Endothelial cell of umbilical vein (primary cell): ENCODE data around the gene SFSWAP. TPM values are rescaled to one million over a fixed set of nuclear protein-coding genes. Genes with fewer than 3 reads are reported as not detected.

Experiments
- BruUV-seq: library from RNA; stranded (reverse); fragments of 400-500 nt; replicated peaks from 2 replicates; lab custom pipeline; 2021; lab: Mats Ljungman, UMichigan
- CTCF ChIA-PET: fragments of 300-600, 350-600 bp; sonication (Branson Sonifier 250); formaldehyde crosslinking; loops from one replicate; lab custom pipeline; 2021; ENCODE audit warnings: antibody characterized with exemption, inconsistent platforms; lab: Charles Lee
- POLR2A ChIA-PET: fragments of 300-600, 350-600 bp; sonication (Branson Sonifier 250); formaldehyde crosslinking; loops from one replicate; lab custom pipeline; 2021; ENCODE audit warnings: antibody characterized with exemption, inconsistent platforms; lab: Charles Lee
- DNase-seq: peaks from one replicate; pipeline ENCODE4 v3.0.0-alpha.2; 2011; ENCODE audit warnings: low read depth, low spot score
- FAIRE-seq: peaks from 2 replicates; lab custom pipeline; 2011; peaks lifted over from hg19 to GRCh38; lab: Jason Lieb, UNC
- H2AFZ ChIP-seq: 2 replicates; pipeline ENCODE4 v1.6.0; 2012; ENCODE audit warnings: low read depth, low read length, control low read depth, inconsistent platforms
- H3K27ac ChIP-seq: 2 replicates; pipeline ENCODE4 v1.5.1; 2011; ENCODE audit warnings: low read depth, mild to moderate bottlenecking, control low read depth, low read length, moderate library complexity; ENCODE audit not compliant: insufficient read depth
- H3K27me3 ChIP-seq, 2 experiments: 2 replicates each; pipeline versions ENCODE4 v1.6.0 to v1.6.1; 2011; ENCODE audit warnings: low read length in 2 of 2, mixed read lengths in 1 of 2; ENCODE audit not compliant: control insufficient read depth in 2 of 2, insufficient read depth in 2 of 2
- H3K36me3 ChIP-seq, 2 experiments: 2 replicates in 1 of 2; 3 replicates in 1 of 2; pipeline ENCODE4 v1.5.1; 2011; ENCODE audit warnings: low read length in 2 of 2, mild to moderate bottlenecking in 1 of 2, moderate library complexity in 1 of 2; ENCODE audit not compliant: control insufficient read depth in 2 of 2, insufficient read depth in 2 of 2; ENCODE audit errors: extremely low read depth in 1 of 2
- H3K4me1 ChIP-seq: 3 replicates; pipeline ENCODE4 v1.5.1; 2011; ENCODE audit warnings: mild to moderate bottlenecking, low read length; ENCODE audit not compliant: control insufficient read depth, insufficient read depth; ENCODE audit errors: extremely low read depth
- H3K4me2 ChIP-seq: 2 replicates; pipeline ENCODE4 v1.6.1; 2011; ENCODE audit warnings: low read length, control low read depth, mixed read lengths; ENCODE audit not compliant: insufficient read depth
- H3K4me3 ChIP-seq, 3 experiments: fragments of 200-600 bp in 1 of 3; sonication (generic), shearing (Covaris generic) in 1 of 3; replicated peaks in 1 of 3; 2 replicates each; pipeline ENCODE4 v1.5.1; 2011 to 2016; ENCODE audit warnings: control low read depth in 3 of 3, low read length in 3 of 3, mild to moderate bottlenecking in 2 of 3, inconsistent platforms in 1 of 3, low read depth in 1 of 3, moderate library complexity in 1 of 3; ENCODE audit not compliant: insufficient read depth in 1 of 3
- H3K79me2 ChIP-seq: 2 replicates; pipeline ENCODE4 v1.6.0; 2012; ENCODE audit warnings: low read length, inconsistent platforms; ENCODE audit not compliant: control insufficient read depth, insufficient read depth
- H3K9ac ChIP-seq: replicated peaks from 2 replicates; pipeline ENCODE3; 2011; ENCODE audit warnings: low read length, control low read depth; ENCODE audit not compliant: insufficient read depth; ENCODE audit errors: extremely low read depth
- H3K9me1 ChIP-seq: replicated peaks from 3 replicates; pipeline ENCODE4 v1.6.0; 2011; ENCODE audit warnings: mild to moderate bottlenecking, low read length; ENCODE audit not compliant: control insufficient read depth, insufficient read depth; ENCODE audit errors: extremely low read depth
- H3K9me3 ChIP-seq: replicated peaks from 2 replicates; pipeline ENCODE4 v1.5.1; 2012; ENCODE audit warnings: low read length, inconsistent platforms; ENCODE audit not compliant: control insufficient read depth, insufficient read depth
- H4K20me1 ChIP-seq: replicated peaks from 2 replicates; pipeline ENCODE3; 2011; ENCODE audit warnings: mild to moderate bottlenecking, low read length; ENCODE audit not compliant: control insufficient read depth, insufficient read depth; ENCODE audit errors: extremely low read depth
- POLR2A ChIP-seq: IDR thresholded peaks from 2 replicates; pipeline ENCODE4 v1.6.1; 2012; ENCODE audit warnings: low read depth, mild to moderate bottlenecking, control low read depth, low read length
- POLR2AphosphoS5 ChIP-seq: IDR thresholded peaks from 2 replicates; pipeline ENCODE4 v1.6.1; 2012; ENCODE audit warnings: low read depth, mild to moderate bottlenecking, control low read depth, low read length, moderate library complexity; ENCODE audit not compliant: insufficient read depth
- dilution Hi-C: fragments of 300-500 bp; cut with MboI; formaldehyde crosslinking; loops from one replicate; pipeline ENCODE4 v1.15.0; 2019; ENCODE audit warnings: low sequenced_read_pairs; ENCODE audit not compliant: extremely low pct_ligation_motif_present
- intact Hi-C: fragments of 100-400 bp; cut with micrococcal nuclease; formaldehyde crosslinking; loops from one replicate; pipeline ENCODE4 v1.10.0; 2022
- polyA plus RNA-seq, 4 experiments: library from polyadenylated mRNA; depleted of rRNA in 3 of 4; stranded (reverse) in 3 of 4; unstranded in 1 of 4; fragments of >200 nt; gene quantifications; 2 replicates each; pipeline versions ENCODE4 v1.2.1 to v1.2.3, GENCODE V29; 2011 to 2012; ENCODE audit warnings: missing spikeins in 1 of 4
- total RNA-seq: library from RNA; stranded (reverse); gene quantifications from 2 replicates; pipeline ENCODE4 v1.2.3, GENCODE V29; 2021
- TF ChIP-seq, protein P1 (sequence below), 2 donors: IDR thresholded peaks; 1 replicate in 1 of 2; 2 replicates in 1 of 2; pipeline ENCODE4 v1.5.1; 2011; ENCODE audit warnings: low read length in 2 of 2, mild to moderate bottlenecking in 2 of 2, moderate library complexity in 2 of 2, control low read depth in 1 of 2, inconsistent platforms in 1 of 2, low read depth in 1 of 2; ENCODE audit not compliant: insufficient read depth in 1 of 2; ENCODE audit errors: extremely low read depth in 1 of 2

Gene SFSWAP
- total and polyA plus RNA-seq, 2 donors (not counting 3 experiments of a cell fraction or from before 2014, with no cell fraction given) = 38.1 to 53.3 TPM

DNA sequence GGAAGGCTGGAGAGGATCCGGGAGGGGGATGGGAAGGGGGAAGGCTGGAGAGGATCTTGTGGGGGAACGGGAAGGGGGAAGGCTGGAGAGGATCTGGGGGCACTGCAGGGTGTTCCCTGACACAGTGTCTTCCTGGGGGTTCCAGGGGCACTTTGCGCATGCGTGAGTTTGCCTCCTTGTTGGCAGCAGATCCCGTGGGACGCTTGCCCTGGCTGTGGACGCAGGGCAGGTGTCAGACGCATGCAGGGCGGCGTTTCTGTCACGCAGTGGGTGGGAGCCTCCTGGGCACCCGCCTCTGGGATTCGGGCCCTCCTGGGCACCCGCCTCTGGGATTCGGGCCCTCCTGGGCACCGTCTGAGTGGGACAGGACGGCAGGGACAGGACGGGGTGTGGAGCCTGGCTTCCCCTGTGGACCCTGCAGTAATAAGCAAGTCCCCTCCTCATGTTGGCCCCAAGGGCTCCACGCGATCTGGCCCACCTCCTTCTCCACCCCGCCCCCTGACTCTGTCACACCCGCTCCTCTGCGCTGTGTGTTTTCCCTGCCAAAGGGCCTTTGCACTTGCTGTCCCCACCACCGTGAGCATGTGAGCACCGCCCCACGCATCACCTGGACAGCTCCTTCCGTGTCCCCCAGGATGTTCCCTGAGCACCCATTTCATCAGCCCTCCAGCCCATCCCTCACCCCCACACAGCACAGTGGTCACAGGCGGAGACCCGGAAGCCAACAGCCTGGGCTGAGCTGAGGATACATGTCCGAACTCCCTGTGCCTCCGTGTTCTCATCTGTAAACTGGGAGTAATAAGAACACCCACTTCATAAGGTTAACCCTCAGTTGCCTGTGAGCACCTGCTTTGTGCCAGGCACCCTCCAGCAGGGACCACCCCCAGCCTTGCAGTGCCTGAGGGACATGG lies 121.7 kb downstream of the SFSWAP start:
- no TSS peak for BruUV-seq
- H3K9ac ChIP-seq = no peak overlapping the region
- H3K36me3 ChIP-seq = no peaks in the 10 kb centered on the region
- H3K9me3 ChIP-seq = no peaks in the 10 kb centered on the region
- no peak overlapping the region for H3K4me2 ChIP-seq
- ChIA-PET POLR2A (no interaction called here), CTCF (no interaction called here)
- H4K20me1 ChIP-seq = no peaks in the 10 kb centered on the region
- intact Hi-C loops (loop anchor here (5.0 kb wide), 2 partner anchors 960 to 995 kb away; partner anchors contain the start of genes RAN and STX2), dilution Hi-C loops (no loop called here)
- no peak overlapping the region for H3K4me3 ChIP-seq
- H3K79me2 ChIP-seq = no peaks in the 10 kb centered on the region
- H3K4me1 ChIP-seq = peaks cover 12% of the 10 kb centered on the region
- H2AFZ ChIP-seq = no peak overlapping the region
- H3K9me1 ChIP-seq = no peaks in the 10 kb centered on the region
- DNase-seq (no peak), FAIRE-seq (no peak)
- TF ChIP-seq POLR2AphosphoS5 (no peak), POLR2A (no peak)
- TF ChIP-seq, protein P1, sequence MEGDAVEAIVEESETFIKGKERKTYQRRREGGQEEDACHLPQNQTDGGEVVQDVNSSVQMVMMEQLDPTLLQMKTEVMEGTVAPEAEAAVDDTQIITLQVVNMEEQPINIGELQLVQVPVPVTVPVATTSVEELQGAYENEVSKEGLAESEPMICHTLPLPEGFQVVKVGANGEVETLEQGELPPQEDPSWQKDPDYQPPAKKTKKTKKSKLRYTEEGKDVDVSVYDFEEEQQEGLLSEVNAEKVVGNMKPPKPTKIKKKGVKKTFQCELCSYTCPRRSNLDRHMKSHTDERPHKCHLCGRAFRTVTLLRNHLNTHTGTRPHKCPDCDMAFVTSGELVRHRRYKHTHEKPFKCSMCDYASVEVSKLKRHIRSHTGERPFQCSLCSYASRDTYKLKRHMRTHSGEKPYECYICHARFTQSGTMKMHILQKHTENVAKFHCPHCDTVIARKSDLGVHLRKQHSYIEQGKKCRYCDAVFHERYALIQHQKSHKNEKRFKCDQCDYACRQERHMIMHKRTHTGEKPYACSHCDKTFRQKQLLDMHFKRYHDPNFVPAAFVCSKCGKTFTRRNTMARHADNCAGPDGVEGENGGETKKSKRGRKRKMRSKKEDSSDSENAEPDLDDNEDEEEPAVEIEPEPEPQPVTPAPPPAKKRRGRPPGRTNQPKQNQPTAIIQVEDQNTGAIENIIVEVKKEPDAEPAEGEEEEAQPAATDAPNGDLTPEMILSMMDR (IDR thresholded peaks at IDR 0.05; ENCODE audit: extremely low read depth in 1 of 2, insufficient read depth in 1 of 2, low read depth in 1 of 2, low read length in 2 of 2) = no peak
- H3K27me3 ChIP-seq = peaks cover 0 to 4% of the 10 kb centered on the region in 2 experiments
- H3K27ac ChIP-seq = no peak overlapping the region
